GM21360 (cell line): ENCODE data around the gene LUC7L3.

ENCODE experiments used
- ATAC-seq: cut with Tn5 transposase; IDR thresholded peaks from one replicate; pipeline ENCODE4 v1.9.1; 2021; ENCODE audit warnings: mild to moderate bottlenecking, moderate library complexity; ENCODE audit not compliant: unreplicated experiment

LUC7L3 gene

GRCh38 chr17:50685691-50686493, 33.5 kb upstream of the LUC7L3 start:
- ATAC-seq = no peak

GRCh38 chr17:50686494-50687199, 32.8 kb upstream of the LUC7L3 start:
- ATAC-seq = no peak

- no peak for ATAC-seq
Measured at GRCh38 chr17:50687200-50688066, 32.0 kb upstream of the LUC7L3 start.

GRCh38 chr17:50688245-50688644, 31.2 kb upstream of the LUC7L3 start:
- no peak for ATAC-seq

- no peak for ATAC-seq
Measured at GRCh38 chr17:50689251-50689650, 30.2 kb upstream of the LUC7L3 start.

- ATAC-seq = no peak
Measured at GRCh38 chr17:50689956-50690886, 29.2 kb upstream of the LUC7L3 start.

GRCh38 chr17:50690887-50691549, 28.4 kb upstream of the LUC7L3 start:
- no peak for ATAC-seq

GRCh38 chr17:50691550-50692447, 27.6 kb upstream of the LUC7L3 start:
- no peak for ATAC-seq

- ATAC-seq = no peak
Measured at GRCh38 chr17:50692448-50693035, 26.9 kb upstream of the LUC7L3 start.

GRCh38 chr17:50693036-50693682, 26.2 kb upstream of the LUC7L3 start:
- ATAC-seq = no peak

GRCh38 chr17:50696365-50696879, 23.0 kb upstream of the LUC7L3 start:
- ATAC-seq = no peak

- no peak for ATAC-seq
Measured at GRCh38 chr17:50697062-50697461, 22.3 kb upstream of the LUC7L3 start.

GRCh38 chr17:50697663-50698272, 21.6 kb upstream of the LUC7L3 start:
- ATAC-seq = no peak

- no peak for ATAC-seq
Measured at GRCh38 chr17:50699410-50699809, 20.0 kb upstream of the LUC7L3 start.

GRCh38 chr17:50703162-50703561, 16.2 kb upstream of the LUC7L3 start:
- no peak for ATAC-seq

GRCh38 chr17:50707289-50708049, 11.9 kb upstream of the LUC7L3 start, which contains the start of gene ANKRD40:
Gene ANKRD40 (minus strand): TSS chr17:50707914. CDS start chr17:50707654, 260 bp downstream.
- peak; percentile 75 for ATAC-seq
